ENCODE data around the gene ELK3. TPM values are rescaled to one million over a fixed set of nuclear protein-coding genes. Genes with fewer than 3 reads are reported as not detected.

ELK3 gene
- total RNA-seq, 2 donors from 2014 or later = 17.1 to 18.1 TPM

- 89 to 92% methylated on average over 4 of the region's 4 CpGs for WGBS, 2 experiments (ENCODE audit: insufficient coverage in 1 of 2, insufficient read length in 1 of 2)
- Mint-ChIP-seq H3K4me1 (no peaks in the 10 kb centered on the region), H3K9me3 (no peaks in the 10 kb centered on the region), H3K36me3 (ENCODE audit: low read depth) (no peaks in the 10 kb centered on the region), H3K27me3 (ENCODE audit: insufficient read depth) (no peaks in the 10 kb centered on the region), H3K27ac (no peak overlapping the region), H3K4me3 (no peak overlapping the region)
- Histone ChIP-seq H3K4me1 (ENCODE audit: control insufficient read depth, insufficient read depth, low read length) (no peaks in the 10 kb centered on the region), H3K9ac (ENCODE audit: extremely low read depth, low read length, poor library complexity, severe bottlenecking) (no peak overlapping the region), H3K36me3 (ENCODE audit: control insufficient read depth, insufficient read depth, low read length) (no peaks in the 10 kb centered on the region), H3K27ac (ENCODE audit: low read depth, low read length) (no peak overlapping the region), H3K9me3 (ENCODE audit: control insufficient read depth, low read length) (no peaks in the 10 kb centered on the region), H3K4me3 (ENCODE audit: low read length) (no peak overlapping the region), H3K27me3 (ENCODE audit: control insufficient read depth, insufficient read depth, low read length, poor library complexity, severe bottlenecking) (no peaks in the 10 kb centered on the region)
- DNase-seq = no peak
- TF ChIP-seq CTCF (conservative IDR thresholded peaks at IDR 0.05) = no peak
Measured at GRCh38 chr12:96183734-96184370, 10.3 kb upstream of the ELK3 start.

GRCh38 chr12:96185914-96186313 is 8.3 kb upstream of the ELK3 start:
- Histone ChIP-seq H3K9me3 (ENCODE audit: control insufficient read depth, low read length) (no peaks in the 10 kb centered on the region), H3K4me1 (ENCODE audit: control insufficient read depth, insufficient read depth, low read length) (no peaks in the 10 kb centered on the region), H3K27ac (ENCODE audit: low read depth, low read length) (no peak overlapping the region), H3K27me3 (ENCODE audit: control insufficient read depth, insufficient read depth, low read length, poor library complexity, severe bottlenecking) (no peaks in the 10 kb centered on the region), H3K4me3 (ENCODE audit: low read length) (no peak overlapping the region), H3K9ac (ENCODE audit: extremely low read depth, low read length, poor library complexity, severe bottlenecking) (no peak overlapping the region), H3K36me3 (ENCODE audit: control insufficient read depth, insufficient read depth, low read length) (no peaks in the 10 kb centered on the region)
- no peak for DNase-seq
- Mint-ChIP-seq H3K27ac (no peak overlapping the region), H3K36me3 (ENCODE audit: low read depth) (no peaks in the 10 kb centered on the region), H3K9me3 (no peaks in the 10 kb centered on the region), H3K4me3 (no peak overlapping the region), H3K4me1 (no peaks in the 10 kb centered on the region), H3K27me3 (ENCODE audit: insufficient read depth) (no peaks in the 10 kb centered on the region)
- no peak for TF ChIP-seq CTCF (conservative IDR thresholded peaks at IDR 0.05)
- WGBS, 2 experiments (ENCODE audit: insufficient coverage in 1 of 2, insufficient read length in 1 of 2) = 85 to 89% methylated on average over 4 of the region's 4 CpGs

- Mint-ChIP-seq H3K27ac (no peak overlapping the region), H3K4me3 (no peak overlapping the region), H3K4me1 (no peaks in the 10 kb centered on the region), H3K27me3 (ENCODE audit: insufficient read depth) (no peaks in the 10 kb centered on the region), H3K9me3 (no peaks in the 10 kb centered on the region), H3K36me3 (ENCODE audit: low read depth) (no peaks in the 10 kb centered on the region)
- H3K4me1 ChIP-seq (ENCODE audit: control insufficient read depth, insufficient read depth, low read length) = no peaks in the 10 kb centered on the region
- no peak overlapping the region for H3K4me3 ChIP-seq (ENCODE audit: low read length)
- 85 to 91% methylated on average over 6 to 9 of the region's 10 CpGs for WGBS, 2 experiments (ENCODE audit: insufficient coverage in 1 of 2, insufficient read length in 1 of 2)
- TF ChIP-seq CTCF (conservative IDR thresholded peaks at IDR 0.05) = no peak
- H3K9me3 ChIP-seq (ENCODE audit: control insufficient read depth, low read length) = no peaks in the 10 kb centered on the region
- H3K27ac ChIP-seq (ENCODE audit: low read depth, low read length) = no peak overlapping the region
- no peaks in the 10 kb centered on the region for H3K27me3 ChIP-seq (ENCODE audit: control insufficient read depth, insufficient read depth, low read length, poor library complexity, severe bottlenecking)
- H3K36me3 ChIP-seq (ENCODE audit: control insufficient read depth, insufficient read depth, low read length) = no peaks in the 10 kb centered on the region
- H3K9ac ChIP-seq (ENCODE audit: extremely low read depth, low read length, poor library complexity, severe bottlenecking) = no peak overlapping the region
- DNase-seq = no peak
Measured at GRCh38 chr12:96186607-96187301, 7.4 kb upstream of the ELK3 start.

Measured in endodermal cell (in vitro differentiated cells).